ENCODE measurements around the gene SLC2A5.

- TF ChIP-seq CTCF (IDR thresholded peaks at IDR 0.05) = no peak
- TF ChIP-seq POLR2AphosphoS5 (IDR thresholded peaks at IDR 0.05) = no peak
- TF ChIP-seq POLR2A (IDR thresholded peaks at IDR 0.05) = no peak
Measured at GRCh38 chr1:9031484-9032259, 37.8 kb downstream of the SLC2A5 start.
